Body of pancreas (tissue), 4 donors: ENCODE data around the gene RDH13. TPM values are rescaled to one million over a fixed set of nuclear protein-coding genes. Genes with fewer than 3 reads are reported as not detected.
"Not testable (repeated sequence)": the region's sequence is repeated elsewhere in the genome, so short reads cannot be mapped to it uniquely, and the experiment has no call there.

Experiments used
- ATAC-seq: fragments of 150-250 bp; one replicate; pipeline ENCODE4 v1.9.1; 2016
- DNase-seq, 4 donors: peaks; one replicate each; pipeline ENCODE4 v3.0.0-alpha.2; 2019
- H3K27ac ChIP-seq, 4 donors: fragments of 200-600 bp; sonication (generic); 1 replicate in 3 of 4; 2 replicates in 1 of 4; pipeline versions ENCODE4 v1.5.1 to v1.6.1; 2016 to 2019; ENCODE audit warnings: mild to moderate bottlenecking in 1 of 4, mixed read lengths in 1 of 4, moderate library complexity in 1 of 4
- H3K27me3 ChIP-seq, 2 donors: fragments of 200-600 bp; sonication (generic); one replicate each; pipeline ENCODE4 v1.6.0; 2016; ENCODE audit warnings: mild to moderate bottlenecking in 1 of 2
- H3K36me3 ChIP-seq, 2 donors: fragments of 200-600 bp; sonication (generic); replicated peaks in 1 of 2; 2 replicates each; pipeline ENCODE4 v1.5.1; 2016; ENCODE audit warnings: low read depth in 2 of 2; ENCODE audit not compliant: insufficient read depth in 1 of 2
- H3K4me1 ChIP-seq: fragments of 200-600 bp; sonication (generic); one replicate; pipeline ENCODE4 v1.6.0; 2016
- H3K4me3 ChIP-seq, 2 donors: fragments of 200-600 bp; sonication (generic); 1 replicate in 1 of 2; 2 replicates in 1 of 2; pipeline ENCODE4 v1.5.1; 2016 to 2019
- H3K9me3 ChIP-seq, 3 donors: fragments of 200-600 bp; sonication (generic); 1 replicate in 2 of 3; 2 replicates in 1 of 3; pipeline ENCODE4 v1.5.1; 2016
- CTCF ChIP-seq, 7 experiments: fragments of 450-650 bp in 4 of 7; fragments of 200-600 bp in 3 of 7; sonication (generic) in 3 of 7; IDR thresholded peaks; one replicate each; pipeline ENCODE4 v1.5.1; 2016 to 2019; ENCODE audit warnings: antibody characterized with exemption in 7 of 7
- POLR2A ChIP-seq, 3 donors: fragments of 450-650 bp; IDR thresholded peaks; one replicate each; pipeline ENCODE4 v1.6.1; 2016; ENCODE audit warnings: antibody characterized with exemption in 3 of 3, mild to moderate bottlenecking in 2 of 3
- WGBS, 2 donors: methylation state at CpG; one replicate each; pipeline ENCODE4 v1.1.5; 2017; 5-methylcytosine and 5-hydroxymethylcytosine counted together
- intact Hi-C: fragments of 100-400 bp; cut with DNase I; formaldehyde crosslinking; loops from one replicate; pipeline ENCODE4 v1.15.1; 2023
- total RNA-seq, 2 donors: library from RNA; depleted of rRNA; stranded (reverse); fragments of >200 nt; gene quantifications; one replicate each; pipeline ENCODE4 v1.1.0, GENCODE V29; 2016

RDH13 gene
- total RNA-seq, 2 donors from 2014 or later, result 18.4 to 20.4 TPM

DNA sequence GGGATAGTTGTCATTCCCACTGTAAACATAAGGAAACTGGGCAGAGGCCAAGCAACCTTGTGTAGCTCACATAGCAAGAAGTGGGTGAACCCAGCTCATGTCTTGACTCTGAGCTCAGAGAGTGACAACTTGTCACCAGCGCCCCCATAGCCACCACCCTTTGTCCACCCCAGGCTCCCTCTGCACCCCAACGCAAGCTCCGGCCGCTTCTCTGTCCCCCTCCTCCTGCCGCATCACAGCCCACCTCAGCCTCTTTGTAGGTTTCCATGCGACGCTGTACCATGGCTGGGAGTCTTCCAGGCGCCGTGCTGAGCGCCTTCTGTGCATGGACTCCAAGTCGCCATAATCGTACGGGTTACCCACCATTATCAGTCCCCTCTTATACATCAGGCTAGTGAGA, 28.2 kb downstream of the RDH13 start:
- intact Hi-C loops, result no loop called here
- 88 to 89% methylated on average over 10 to 12 of the region's 13 CpGs for WGBS, 2 donors
- no peak overlapping the region for H3K4me3 ChIP-seq
- H3K36me3 ChIP-seq, result no peaks in the 10 kb centered on the region
- DNase-seq (no peak), ATAC-seq (no peak)
- H3K27me3 ChIP-seq, result no peaks in the 10 kb centered on the region
- H3K9me3 ChIP-seq, result no peaks in the 10 kb centered on the region
- H3K27ac ChIP-seq, result no peak overlapping the region
- H3K4me1 ChIP-seq, result no peaks in the 10 kb centered on the region
- no peak for TF ChIP-seq CTCF (IDR thresholded peaks at IDR 0.05)
- TF ChIP-seq POLR2A (IDR thresholded peaks at IDR 0.05), result no peak

DNA sequence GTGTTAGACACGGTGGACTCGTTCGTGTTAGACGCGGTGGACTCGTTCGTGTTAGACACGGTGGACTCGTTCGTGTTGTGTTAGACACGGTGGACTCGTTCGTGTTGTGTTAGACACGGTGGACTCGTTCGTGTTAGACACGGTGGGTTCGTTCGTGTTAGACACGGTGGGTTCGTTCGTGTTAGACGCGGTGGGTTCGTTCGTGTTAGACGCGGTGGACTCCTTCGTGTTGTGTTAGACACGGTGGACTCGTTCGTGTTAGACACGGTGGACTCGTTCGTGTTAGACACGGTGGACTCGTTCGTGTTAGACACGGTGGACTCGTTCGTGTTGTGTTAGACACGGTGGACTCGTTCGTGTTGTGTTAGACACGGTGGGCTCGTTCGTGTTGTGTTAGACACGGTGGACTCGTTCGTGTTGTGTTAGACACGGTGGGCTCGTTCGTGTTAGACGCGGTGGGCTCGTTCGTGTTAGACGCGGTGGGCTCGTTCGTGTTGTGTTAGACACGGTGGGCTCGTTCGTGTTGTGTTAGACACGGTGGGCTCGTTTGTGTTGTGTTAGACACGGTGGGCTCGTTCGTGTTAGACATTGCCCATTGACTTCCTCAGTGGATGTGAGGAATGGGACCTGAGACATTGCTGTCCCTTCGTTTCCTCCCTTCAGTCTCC, 29.8 kb downstream of the RDH13 start:
- 90 to 93% methylated on average over 32 to 51 of the region's 70 CpGs for WGBS, 2 donors
- H3K9me3 ChIP-seq, H3K27me3 ChIP-seq, H3K4me1 ChIP-seq, H3K36me3 ChIP-seq, DNase-seq, H3K4me3 ChIP-seq, ATAC-seq, H3K27ac ChIP-seq, intact Hi-C loops: not testable (repeated sequence)

GRCh38 chr19:55032170-55032800, 30.7 kb downstream of the RDH13 start:
- H3K36me3 ChIP-seq, result no peaks in the 10 kb centered on the region
- 83 to 88% methylated on average over 19 of the region's 22 CpGs for WGBS, 2 donors
- H3K4me3 ChIP-seq, result no peak overlapping the region
- H3K27me3 ChIP-seq, result no peaks in the 10 kb centered on the region
- no peak overlapping the region for H3K27ac ChIP-seq
- ATAC-seq, result no peak
- DNase-seq, result no peak
- H3K9me3 ChIP-seq, result no peaks in the 10 kb centered on the region
- H3K4me1 ChIP-seq, result no peaks in the 10 kb centered on the region
- TF ChIP-seq CTCF (IDR thresholded peaks at IDR 0.05) (no peak), POLR2A (IDR thresholded peaks at IDR 0.05) (no peak)
- intact Hi-C loops, result no loop called here

GRCh38 chr19:55031178-55031577, 31.8 kb downstream of the RDH13 start:
- Histone ChIP-seq H3K4me1 (no peaks in the 10 kb centered on the region), H3K27ac (no peak overlapping the region), H3K36me3 (no peaks in the 10 kb centered on the region), H3K9me3 (no peaks in the 10 kb centered on the region), H3K4me3 (no peak overlapping the region), H3K27me3 (no peaks in the 10 kb centered on the region)
- 86% methylated on average over 7 of the region's 7 CpGs for WGBS, 2 donors
- TF ChIP-seq CTCF (IDR thresholded peaks at IDR 0.05) (no peak), POLR2A (IDR thresholded peaks at IDR 0.05) (no peak)
- intact Hi-C loops, result no loop called here
- no peak for DNase-seq
- no peak for ATAC-seq

DNA sequence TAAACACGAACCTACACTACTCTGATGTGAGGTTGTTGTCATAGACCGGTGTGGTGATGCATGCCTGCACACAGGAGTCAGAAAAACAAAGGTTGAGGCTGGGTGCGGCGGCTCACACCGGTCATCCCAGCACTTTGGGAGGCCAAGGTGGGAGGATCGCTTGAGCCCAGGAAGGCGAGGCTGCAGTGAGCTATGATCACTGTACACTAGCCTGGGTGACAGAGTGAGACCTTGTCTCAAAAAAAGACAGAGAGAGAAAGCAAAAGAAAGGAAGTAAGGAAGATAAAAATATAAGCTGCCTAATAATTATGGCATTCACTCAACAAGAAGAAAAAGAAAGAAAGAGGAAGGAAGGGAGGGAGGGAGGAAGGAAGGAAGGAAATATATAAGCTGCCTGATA, 34.2 kb downstream of the RDH13 start:
- Histone ChIP-seq H3K4me3 (no peak overlapping the region), H3K36me3 (no peaks in the 10 kb centered on the region), H3K4me1 (no peaks in the 10 kb centered on the region), H3K27me3 (no peaks in the 10 kb centered on the region), H3K9me3 (no peaks in the 10 kb centered on the region), H3K27ac (no peak overlapping the region)
- 68 to 77% methylated on average over 7 of the region's 7 CpGs for WGBS, 2 donors
- ATAC-seq (no peak), DNase-seq (no peak)
- intact Hi-C loops, result no loop called here
- TF ChIP-seq POLR2A (IDR thresholded peaks at IDR 0.05) (no peak), CTCF (IDR thresholded peaks at IDR 0.05) (no peak)
